ENCODE results near the gene HBG2.

The HBG2 gene

DNA sequence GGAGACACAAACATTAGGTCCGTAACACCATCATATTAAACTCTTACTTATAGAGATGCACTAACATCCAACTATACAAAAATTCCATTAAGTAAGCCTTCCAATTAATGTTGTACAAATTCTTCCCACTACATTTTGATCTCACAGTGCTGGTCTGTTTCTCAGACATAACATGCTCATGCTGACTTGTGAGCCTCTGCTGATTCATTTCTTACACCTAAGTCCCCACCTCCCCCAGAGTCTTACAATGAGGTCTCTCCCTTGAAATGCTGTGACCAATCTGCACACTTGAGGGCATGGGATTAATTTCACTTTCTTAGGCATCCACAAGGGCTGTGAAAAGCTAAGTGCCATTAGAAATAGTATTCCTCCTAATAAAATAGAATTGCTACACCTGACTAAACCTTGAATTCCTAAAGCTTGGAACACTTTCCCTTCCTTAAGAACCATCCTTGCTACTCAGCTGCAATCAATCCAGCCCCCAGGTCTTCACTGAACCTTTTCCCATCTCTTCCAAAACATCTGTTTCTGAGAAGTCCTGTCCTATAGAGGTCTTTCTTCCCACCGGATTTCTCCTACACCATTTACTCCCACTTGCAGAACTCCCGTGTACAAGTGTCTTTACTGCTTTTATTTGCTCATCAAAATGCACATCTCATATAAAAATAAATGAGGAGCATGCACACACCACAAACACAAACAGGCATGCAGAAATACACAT, 6.9 kb downstream of the HBG2 start:
- peak; percentile 48 for DNase-seq

DNA sequence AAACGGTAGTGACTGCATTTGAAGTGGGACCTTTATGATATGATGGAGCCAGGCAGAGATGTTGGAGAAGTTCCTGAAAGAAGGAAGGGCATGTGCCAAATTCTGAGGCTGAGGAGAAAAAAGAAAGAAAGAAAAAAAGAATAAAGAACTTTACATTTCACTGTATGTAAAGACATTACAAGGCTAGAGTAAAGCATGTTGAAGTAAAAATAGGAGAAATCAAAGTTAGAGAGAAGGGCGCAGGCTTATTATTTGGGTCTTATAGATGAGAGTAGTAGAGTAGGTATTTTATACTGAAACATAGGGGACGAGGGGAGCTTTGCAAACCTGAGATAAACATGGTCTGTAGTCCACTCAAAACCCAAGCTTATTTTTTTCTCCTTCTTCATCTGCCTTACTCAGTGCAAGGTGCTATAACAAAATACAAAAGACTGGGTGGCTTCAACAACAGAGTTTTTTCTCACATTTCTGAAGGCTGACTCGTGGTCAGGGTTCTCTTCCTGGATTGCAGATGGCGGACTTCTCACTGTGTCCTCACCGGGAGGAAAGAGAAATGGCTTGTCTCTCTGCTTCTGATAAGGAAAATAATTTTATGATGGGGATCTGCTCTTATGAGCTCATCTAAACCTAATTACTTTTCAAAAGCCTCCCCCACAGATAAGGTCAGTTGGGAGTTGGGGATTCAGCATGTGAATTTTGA, 7.7 kb downstream of the HBG2 start:
- DNase-seq, result no peak

DNA sequence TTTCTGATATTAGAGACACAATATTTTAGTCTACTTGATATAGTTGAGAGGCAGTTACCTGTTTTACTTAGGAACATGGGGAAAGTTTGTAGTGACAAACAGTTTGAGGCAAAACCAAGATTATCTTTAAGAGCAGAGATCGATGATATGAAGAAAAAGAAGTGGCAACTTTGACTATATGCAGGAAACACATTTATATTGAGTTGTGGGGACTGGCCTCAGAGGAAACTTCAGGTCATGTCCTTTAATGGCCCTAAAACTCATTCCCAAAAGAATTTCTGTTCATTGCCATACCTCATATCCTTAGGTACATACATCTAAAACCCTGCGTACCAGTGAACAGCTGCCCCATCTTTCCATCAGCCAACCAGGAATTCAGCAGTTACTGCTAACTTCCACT, 9.4 kb downstream of the HBG2 start:
- no peak for DNase-seq

DNA sequence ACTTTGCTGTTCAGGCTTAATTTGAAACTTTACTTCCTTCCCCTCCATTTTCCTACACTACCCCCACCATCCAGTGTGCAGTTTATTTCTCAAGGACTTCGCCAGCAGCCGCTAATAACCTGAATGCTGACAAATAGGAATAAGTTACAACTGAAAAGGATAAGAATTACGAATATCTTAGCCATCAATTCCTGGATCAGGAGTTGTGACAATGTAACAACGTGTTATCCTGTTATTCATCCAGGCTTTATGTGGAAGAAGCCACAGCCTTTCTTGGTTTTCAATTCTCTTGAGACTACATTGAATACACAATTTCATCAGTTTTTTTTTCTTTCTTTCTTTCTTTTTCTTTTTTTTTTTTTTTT, 10.8 kb downstream of the HBG2 start:
- DNase-seq, result no peak

DNA sequence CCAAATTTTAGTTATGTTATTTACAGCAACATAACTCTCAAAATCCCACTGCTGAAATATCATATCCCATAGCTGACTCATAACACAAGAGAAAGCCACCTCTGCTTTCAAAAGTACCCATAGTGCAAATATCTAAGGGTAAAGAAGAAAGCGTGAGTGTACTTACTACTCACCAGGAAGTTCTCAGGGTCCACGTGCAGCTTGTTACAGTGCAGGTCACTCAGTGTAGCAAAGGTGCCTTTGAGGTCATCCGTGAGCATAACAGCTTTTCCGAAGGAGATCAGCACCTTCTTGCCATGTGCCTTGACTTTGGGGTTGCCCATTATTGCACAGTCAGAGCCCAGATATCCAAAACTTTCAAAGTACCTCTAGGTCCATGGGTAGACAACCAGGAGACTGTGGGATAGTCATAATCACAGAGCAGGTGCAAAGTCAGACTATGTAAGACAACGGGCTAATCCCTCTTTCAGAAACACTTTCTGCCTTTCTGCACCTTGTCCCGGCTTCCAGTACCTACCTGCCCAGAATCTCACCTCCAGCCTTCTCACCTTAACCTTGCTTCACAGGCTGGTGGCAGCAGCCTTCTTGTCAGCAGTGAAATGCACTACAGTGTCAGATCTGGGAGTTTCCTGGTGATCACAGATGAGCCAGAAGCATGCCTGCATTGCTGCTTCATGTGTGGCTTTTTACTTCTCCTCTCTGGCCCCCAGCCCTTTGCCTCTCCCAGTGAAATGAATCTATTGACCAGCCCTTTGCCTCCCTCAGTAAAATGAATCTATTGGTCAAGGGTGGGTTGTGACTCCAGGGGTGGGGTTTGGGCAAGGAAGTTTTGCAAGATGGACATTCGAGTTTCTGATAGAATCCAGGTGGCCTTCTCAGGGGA, 11.4 kb downstream of the HBG2 start:
- peak; percentile 52 for DNase-seq

DNA sequence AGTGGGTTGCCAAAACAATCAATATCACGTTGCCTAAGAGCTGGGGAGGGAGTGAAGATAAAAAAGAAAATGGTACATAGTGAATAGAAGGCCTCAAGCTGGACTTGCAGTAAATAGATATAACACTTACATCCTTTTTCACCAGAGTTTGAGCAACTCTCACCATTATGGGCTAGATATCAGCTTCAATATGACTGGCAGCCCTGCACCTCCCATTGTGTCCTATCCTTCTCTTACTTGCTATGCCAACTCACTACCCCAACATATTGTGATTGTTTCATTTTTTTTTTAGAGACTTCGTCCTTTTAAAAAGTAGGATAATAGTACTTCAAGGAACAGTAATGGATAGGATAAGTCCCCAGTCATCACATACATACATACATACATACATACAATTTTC, 12.4 kb downstream of the HBG2 start:
- peak; percentile 36 for DNase-seq

DNA sequence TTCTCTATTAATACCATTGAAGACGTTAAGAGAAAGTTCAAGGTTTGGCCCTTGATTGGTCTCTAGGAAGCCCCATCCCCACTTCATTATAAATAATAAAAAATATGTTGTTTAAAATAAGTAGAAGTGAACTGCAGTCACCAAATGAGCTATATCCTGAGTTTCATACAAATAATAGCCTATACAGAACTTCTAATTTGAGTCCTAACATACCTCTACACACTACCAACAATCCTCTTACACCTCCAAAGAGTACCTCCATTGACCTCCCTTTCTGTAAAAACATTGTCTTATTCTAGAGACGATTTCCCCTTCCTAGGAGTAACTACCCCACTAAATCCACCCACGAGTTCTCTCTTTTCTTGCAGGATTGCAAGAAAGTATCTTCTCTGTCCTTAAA, 13.1 kb downstream of the HBG2 start:
- DNase-seq, result no peak

DNA sequence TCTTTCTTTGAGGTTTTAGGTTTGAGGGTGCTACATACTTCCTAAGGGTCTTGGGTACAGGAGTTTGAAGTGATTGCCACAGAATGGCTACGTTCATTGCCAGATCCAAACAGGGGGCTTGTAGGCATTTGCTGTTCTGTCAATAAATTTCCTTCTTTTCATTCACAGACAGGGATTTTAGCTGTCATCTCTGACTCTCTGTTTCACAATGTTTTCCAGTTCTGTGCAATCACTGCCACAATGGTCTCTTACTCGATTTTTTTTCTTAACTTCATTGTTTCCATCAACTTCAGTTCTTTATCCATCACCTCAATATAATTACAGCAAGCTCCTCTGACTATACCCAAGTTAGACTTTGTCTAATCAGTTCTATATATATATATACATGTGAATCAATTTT, 14.1 kb downstream of the HBG2 start:
- no peak for DNase-seq

DNA sequence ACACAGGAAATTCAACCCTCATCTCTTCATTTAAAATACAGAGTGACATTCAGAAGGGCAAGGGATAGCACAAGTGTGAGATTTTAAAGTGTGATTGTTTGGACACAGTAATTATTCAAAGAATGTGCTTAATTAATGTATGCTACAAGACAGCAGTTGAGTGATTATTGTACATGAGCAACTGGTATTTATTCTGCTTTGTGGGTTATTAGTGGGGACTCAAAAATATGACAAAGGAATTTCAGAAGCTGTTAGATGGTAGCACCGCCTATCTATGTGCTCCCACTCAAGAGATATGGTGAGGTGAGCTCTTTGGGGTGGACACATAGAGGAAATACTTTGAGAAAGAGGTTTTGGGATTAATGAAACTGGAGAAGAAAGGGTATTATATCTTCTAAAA, 14.5 kb downstream of the HBG2 start:
- DNase-seq, result no peak

DNA sequence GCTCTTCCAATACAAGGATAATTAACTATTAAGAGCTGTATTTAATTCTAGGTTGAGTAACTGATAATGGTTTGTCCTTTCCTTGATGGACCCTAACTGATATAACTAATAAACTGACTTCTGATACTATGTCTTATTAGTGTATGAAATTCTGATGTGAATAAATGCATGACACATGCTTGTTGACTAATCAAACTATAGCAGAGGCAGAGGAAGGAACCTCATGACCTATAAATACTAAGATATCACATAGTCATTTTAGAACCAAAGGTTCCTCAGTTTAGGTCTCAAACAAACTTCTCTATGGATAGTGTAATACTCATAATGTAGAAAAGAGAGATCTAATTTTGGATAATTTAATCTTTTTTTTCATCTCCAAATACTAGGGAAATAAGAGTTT, 15.5 kb downstream of the HBG2 start:
- DNase-seq, result no peak

DNA sequence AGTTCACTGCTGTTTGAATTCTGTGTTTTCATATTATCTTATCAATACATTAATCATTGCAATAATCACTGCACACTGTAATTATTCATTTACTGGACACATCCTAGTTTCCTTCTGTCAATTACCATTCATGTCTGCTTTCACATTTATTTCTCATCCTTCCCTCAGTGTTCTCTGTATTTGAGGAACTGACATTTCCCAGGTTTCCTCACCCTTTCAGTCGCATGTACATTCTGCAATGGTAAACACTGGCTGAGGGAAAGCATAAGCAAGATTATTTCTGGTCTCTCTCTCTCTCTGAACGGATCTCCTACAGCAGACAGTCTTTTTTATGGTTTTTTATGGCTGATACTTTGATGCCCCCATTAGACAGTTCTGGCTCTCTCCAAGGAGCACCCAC, 16.1 kb downstream of the HBG2 start:
- DNase-seq, result no peak

DNA sequence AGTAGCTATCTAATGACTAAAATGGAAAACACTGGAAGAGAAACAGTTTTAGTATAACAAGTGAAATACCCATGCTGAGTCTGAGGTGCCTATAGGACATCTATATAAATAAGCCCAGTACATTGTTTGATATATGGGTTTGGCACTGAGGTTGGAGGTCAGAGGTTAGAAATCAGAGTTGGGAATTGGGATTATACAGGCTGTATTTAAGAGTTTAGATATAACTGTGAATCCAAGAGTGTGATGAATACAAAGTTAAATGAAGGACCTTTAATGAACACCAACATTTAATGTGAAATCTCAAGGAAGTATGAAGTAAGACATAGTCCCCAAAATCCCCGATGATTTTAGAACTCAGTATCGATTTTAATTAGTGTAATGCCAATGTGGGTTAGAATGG, 17.2 kb downstream of the HBG2 start:
- DNase-seq, result no peak

DNA sequence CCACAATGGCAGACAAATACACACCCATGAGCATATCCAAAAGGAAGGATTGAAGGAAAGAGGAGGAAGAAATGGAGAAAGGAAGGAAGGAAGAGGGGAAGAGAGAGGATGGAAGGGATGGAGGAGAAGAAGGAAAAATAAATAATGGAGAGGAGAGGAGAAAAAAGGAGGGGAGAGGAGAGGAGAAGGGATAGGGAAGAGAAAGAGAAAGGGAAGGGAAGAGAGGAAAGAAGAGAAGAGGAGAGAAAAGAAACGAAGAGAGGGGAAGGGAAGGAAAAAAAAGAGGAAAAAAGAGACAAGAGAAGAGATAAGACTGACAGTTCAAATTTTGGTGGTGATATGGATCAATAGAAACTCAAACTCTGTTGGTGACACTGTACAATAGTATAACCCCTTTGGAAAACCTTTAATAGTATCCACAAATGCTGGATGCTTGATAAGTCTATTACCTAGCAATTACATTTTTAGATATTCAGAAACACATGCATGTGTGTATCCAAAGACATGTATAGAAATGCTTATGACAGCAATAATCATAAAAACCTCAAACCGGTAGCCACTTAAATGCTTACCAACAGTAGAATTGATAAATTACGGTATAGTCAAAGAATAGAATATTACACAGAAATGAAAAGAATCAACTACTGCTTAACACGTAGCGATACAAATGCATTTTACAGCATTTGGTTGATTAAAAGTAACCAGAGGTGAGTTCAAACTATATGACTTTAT, 19.1 kb downstream of the HBG2 start:
- DNase-seq, result no peak

DNA sequence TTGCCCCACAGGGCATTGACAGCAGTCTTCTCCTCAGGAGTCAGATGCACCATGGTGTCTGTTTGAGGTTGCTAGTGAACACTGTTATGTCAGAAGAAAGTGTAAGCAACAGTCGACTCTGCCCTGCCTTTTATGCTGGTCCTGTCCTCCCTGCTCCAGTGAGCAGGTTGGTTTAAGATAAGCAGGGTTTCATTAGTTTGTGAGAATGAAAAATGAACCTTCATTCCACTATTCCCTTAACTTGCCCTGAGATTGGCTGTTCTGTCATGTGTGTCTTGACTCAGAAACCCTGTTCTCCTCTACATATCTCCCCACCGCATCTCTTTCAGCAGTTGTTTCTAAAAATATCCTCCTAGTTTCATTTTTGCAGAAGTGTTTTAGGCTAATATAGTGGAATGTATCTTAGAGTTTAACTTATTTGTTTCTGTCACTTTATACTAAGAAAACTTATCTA, 20.2 kb downstream of the HBG2 start, which contains the start of gene HBD:
Gene HBD, minus strand, starts transcription at position 103 of the 454 bp plus-strand sequence. Its CDS starts 50 bp downstream, at position 53.
- DNase-seq, result peak; percentile 96

DNA sequence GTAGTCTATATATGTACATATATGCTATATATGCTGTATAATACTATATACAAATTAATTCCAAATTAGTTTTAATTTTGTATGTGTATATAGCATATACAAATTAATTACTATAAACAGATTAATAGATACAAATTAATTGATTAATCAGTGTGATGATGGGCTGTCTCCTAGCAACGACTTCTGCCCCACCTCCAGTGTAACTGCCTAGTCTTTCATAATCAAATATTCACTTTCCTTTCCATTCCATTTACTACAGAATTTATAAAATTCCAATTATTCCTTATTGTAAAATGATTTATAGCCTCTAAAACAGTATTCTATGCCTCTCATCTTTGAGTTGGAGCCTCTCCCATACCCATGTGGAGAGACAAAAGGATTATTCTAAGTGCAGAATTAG, 21.3 kb downstream of the HBG2 start:
- DNase-seq, result no peak

DNA sequence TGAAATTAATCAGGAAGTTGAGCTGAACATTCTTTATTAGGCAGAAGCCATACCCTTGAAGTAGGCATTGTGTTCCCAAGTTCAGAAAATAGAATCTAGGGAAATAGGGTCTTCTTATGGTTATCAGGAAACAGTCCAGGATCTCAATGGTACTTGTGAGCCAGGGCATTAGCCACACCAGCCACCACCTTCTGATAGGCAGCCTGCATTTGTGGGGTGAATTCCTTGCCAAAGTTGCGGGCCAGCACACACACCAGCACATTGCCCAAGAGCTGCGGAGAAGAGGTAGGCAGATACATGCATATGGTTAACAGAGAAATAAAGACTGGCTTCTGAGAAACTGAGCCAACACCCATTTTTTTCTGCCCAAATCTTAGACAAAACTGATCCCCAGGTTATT, 21.8 kb downstream of the HBG2 start:
- peak; percentile 53 for DNase-seq

DNA sequence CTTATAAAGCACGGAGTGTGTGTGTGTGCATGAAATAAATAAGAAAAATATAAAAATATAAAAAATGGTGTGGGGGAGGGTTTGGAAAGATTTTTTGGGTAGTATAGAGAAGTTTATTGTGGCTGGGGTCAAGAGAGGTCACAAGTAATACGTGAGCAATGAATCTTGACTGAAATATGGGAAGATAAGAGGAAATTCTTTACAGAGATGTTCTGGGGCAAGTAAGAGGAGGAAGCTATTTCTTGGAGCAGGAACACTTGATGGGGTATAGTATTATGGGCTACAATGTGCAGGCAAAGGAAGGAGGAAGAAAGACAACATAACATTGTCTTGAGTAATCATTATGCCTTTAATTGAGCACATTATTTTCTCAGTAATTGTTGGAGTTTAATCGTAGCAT, 22.4 kb downstream of the HBG2 start:
- DNase-seq, result no peak

DNA sequence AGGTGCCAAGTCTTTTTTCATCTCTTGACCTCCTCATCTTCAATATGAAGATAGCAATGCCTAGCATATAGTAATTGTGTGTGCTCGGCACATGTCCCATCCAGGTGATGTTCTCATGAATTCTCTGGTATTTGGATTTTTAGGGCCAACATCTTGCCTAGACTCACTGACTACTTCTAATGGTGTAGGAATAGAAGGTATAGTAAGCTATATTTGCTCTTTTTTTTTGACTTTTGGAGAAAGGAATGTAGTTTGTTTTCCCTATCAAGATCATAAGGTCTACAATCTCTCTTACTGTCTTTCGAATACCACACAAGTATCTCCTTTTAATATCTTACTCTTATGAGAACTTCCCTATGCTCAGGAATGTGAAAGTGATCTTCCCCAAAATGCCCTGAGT, 23.5 kb downstream of the HBG2 start:
- no peak for DNase-seq

DNA sequence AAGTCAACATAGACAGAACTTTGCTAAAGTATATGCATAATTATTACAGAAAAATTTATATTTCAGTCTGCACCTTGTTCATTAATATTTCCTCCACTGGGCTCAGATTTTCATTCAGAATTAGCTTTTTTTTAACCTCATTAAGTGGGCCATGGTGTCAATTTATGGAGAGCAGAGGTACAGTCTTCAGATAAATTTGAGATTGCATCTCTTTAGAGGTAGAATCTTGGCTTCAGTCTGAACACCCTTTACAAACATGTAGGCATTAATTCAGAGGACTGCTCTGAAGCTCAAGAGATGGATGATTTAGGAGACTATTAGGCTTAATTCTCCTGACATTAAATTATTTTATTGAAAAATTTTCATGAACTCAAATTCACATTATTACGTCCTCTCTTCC, 24.3 kb downstream of the HBG2 start:
- no peak for DNase-seq

DNA sequence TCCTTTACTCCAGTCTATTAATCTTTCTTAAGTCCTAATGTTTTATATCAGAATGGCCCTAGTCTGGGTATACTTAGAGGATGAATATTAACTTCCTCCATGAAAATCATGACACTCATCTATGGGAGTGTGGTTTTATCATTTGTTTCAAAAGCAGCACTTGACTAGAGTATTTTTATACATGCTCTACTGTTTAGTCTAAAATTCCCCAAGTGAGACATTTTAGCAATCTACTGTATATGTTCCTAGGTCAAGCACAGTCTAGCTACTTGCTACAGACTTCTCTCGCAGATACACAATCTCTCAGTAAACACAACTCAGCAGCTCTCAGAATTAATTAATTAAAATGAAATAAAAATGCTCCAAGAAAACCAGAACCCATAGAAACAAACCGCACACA, 24.8 kb downstream of the HBG2 start:
- DNase-seq, result peak; percentile 39

DNA sequence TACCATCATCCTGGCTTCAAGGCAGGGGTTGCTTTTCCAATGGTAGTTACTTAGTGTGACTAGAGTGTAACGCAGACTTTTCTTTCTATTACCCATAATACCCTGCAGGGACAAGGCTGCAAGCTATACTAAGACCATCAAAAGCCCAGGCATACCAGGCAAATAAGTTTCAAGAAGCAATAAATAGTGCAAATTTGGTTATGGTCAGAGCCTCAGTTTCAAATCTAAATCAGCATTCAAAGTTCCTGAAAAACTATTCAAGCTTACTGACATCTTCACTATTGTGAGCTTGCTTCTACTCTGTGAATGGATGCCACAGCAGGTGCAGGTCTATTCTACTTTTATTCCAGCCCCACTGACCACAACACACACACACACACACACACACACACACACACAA, 25.2 kb downstream of the HBG2 start:
- no peak for DNase-seq

DNA sequence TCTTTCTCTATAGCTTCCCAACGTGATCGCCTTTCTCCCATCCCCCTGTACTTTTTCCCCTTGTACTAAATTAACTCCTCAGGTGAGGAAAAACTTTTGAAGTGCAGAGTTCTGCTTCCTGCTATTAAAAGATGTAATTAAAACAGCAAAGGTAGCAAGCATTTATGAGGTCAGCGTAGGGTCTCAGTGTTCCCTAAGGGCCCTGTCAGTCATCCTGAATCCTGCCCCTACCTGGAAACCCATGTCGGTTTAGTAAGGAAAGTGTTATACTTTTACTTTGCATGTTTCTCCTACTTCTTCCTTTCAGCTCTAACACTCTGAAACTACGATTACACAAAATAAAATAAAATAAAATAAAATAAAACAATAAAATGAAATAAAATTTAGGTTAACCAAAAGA, 26.5 kb downstream of the HBG2 start:
- no peak for DNase-seq

DNA sequence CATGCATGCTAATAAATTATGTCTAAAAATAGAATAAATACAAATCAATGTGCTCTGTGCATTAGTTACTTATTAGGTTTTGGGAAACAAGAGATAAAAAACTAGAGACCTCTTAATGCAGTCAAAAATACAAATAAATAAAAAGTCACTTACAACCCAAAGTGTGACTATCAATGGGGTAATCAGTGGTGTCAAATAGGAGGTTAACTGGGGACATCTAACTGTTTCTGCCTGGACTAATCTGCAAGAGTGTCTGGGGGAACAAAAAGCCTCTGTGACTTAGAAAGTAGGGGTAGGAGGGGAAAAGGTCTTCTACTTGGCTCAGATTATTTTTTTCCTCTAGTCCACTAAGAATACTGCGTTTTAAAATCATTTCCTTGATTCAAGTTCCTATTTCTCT, 26.9 kb downstream of the HBG2 start:
- DNase-seq, result peak; percentile 63
